ENCODE measurements around the gene KLHL14. TPM values are rescaled to one million over a fixed set of nuclear protein-coding genes. Genes with fewer than 3 reads are reported as not detected.

KLHL14 gene
- total RNA-seq, 1 experiment from 2014 or later = not detected

- Histone ChIP-seq H3K27me3 (ENCODE audit: insufficient read depth, low read length) (no peaks in the 10 kb centered on the region), H3K79me2 (ENCODE audit: insufficient read depth, low read length) (no peaks in the 10 kb centered on the region), H2AFZ (ENCODE audit: low read depth, low read length, poor library complexity, severe bottlenecking) (no peak overlapping the region), H3K4me2 (ENCODE audit: low read length) (no peak overlapping the region), H3K36me3 (ENCODE audit: control insufficient read depth in 1 of 2, insufficient read depth in 2 of 2, low read length in 2 of 2) (no peaks in the 10 kb centered on the region), H3K9me3 (ENCODE audit: control insufficient read depth in 1 of 2, insufficient read depth in 1 of 2, low read depth in 1 of 2, low read length in 2 of 2) (no peaks in the 10 kb centered on the region), H3K9me2 (ENCODE audit: insufficient read depth) (no peaks in the 10 kb centered on the region), H3K4me3 (replicated peaks in 1 of 2; ENCODE audit: low read depth in 1 of 2, low read length in 2 of 2) (no peak overlapping the region), H3K4me1 (ENCODE audit: control insufficient read depth in 1 of 2, insufficient read depth in 2 of 2, low read length in 2 of 2) (no peaks in the 10 kb centered on the region), H3K27ac (ENCODE audit: low read depth, low read length) (no peak overlapping the region), H3K9ac (ENCODE audit: low read length) (no peak overlapping the region), H4K20me1 (ENCODE audit: insufficient read depth) (no peaks in the 10 kb centered on the region)
- RAD21 ChIA-PET (ENCODE audit: low non-redundant PET in 1 of 2, low total read pairs in 2 of 2, uncharacterized antibody in 2 of 2, unreplicated experiment in 2 of 2) = no interaction called here
- DNase-seq (ENCODE audit: low read depth, low spot score) = no peak
- POLR2A ChIA-PET = no interaction called here
- BruUV-seq (replicated peaks) = no TSS peak
- intact Hi-C loops (cut with micrococcal nuclease) = no loop called here
- no peak for ATAC-seq
- CTCF ChIA-PET = no interaction called here
- TF ChIP-seq CEBPB (IDR thresholded peaks at IDR 0.05; ENCODE audit: low read depth) (no peak), POLR2A (IDR thresholded peaks at IDR 0.05; ENCODE audit: borderline replicate concordance, extremely low read depth, insufficient read depth, insufficient read length) (no peak), ELF1 (IDR thresholded peaks at IDR 0.05; ENCODE audit: borderline replicate concordance, low read depth) (no peak), FOSL1 (IDR thresholded peaks at IDR 0.05; ENCODE audit: low read depth) (no peak), SP1 (IDR thresholded peaks at IDR 0.05; ENCODE audit: low read depth) (no peak), SRF (IDR thresholded peaks at IDR 0.05; ENCODE audit: low read depth) (no peak), RAD21 (IDR thresholded peaks at IDR 0.05; ENCODE audit: low read depth) (no peak), EZH2phosphoT487 (IDR thresholded peaks at IDR 0.05; ENCODE audit: borderline replicate concordance) (no peak), REST (IDR thresholded peaks at IDR 0.05; ENCODE audit: low read depth) (no peak), CTCF (IDR thresholded peaks at IDR 0.05 in 2 of 3, conservative IDR thresholded peaks at IDR 0.05 in 1 of 3; ENCODE audit: borderline replicate concordance in 1 of 3, insufficient read depth in 1 of 3, low read depth in 2 of 3, low read length in 2 of 3) (no peak), SIN3A (IDR thresholded peaks at IDR 0.05; ENCODE audit: low read depth) (no peak), TCF7L2 (IDR thresholded peaks at IDR 0.05; ENCODE audit: borderline replicate concordance, extremely low read depth, insufficient read depth, insufficient read length) (no peak), ZNF274 (IDR thresholded peaks at IDR 0.05; ENCODE audit: low read depth, low read length) (no peak), EZH2 (IDR thresholded peaks at IDR 0.05) (no peak)
Measured at GRCh38 chr18:32770054-32770665, 2.7 kb downstream of the KLHL14 start.
